GM21526 (cell line): Measurements from ENCODE around the gene PRDM16.

Experiments used
- ATAC-seq: cut with Tn5 transposase; IDR thresholded peaks from one replicate; pipeline ENCODE4 v1.9.1; 2021; ENCODE audit warnings: moderate library complexity; ENCODE audit not compliant: unreplicated experiment, low FRiP score

The PRDM16 gene

DNA sequence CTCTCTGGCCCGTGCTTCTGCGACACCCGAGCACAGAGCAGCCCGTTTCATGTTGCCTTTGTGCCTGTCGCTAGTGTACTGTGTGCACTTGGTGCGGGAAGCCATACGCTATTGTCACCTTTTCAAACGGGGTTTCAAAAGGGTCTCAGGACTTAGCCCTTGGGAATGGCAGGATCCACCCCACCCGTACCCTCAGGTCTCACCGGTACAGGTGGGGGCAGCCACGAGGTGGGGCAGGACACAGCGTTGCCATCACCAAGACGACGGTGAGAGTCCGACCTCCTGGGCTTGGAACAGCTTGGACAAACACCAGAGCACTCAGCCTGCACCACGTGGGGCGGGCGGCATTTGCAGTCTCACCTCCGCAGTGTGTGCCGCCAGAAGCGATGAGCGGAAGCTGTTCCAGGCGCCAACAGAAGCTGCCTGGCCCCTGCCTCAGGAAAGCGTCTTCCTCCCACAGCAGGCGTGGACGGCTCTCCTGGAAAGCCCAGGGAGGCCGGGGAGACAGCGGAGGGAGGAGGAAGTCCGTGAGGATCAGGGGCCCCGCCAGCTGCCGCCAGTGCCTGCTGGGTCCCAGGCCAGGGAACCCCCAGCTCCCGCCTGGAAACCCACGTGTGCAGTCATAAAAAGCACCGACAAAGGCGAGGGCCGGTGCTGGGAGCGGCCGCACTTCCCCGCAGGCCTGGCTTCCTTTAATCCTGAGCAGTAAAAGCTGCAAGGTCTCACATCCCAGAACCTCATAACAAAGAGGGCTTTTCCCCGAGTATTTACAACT lies 254.2 kb downstream of the PRDM16 start:
- no peak for ATAC-seq

DNA sequence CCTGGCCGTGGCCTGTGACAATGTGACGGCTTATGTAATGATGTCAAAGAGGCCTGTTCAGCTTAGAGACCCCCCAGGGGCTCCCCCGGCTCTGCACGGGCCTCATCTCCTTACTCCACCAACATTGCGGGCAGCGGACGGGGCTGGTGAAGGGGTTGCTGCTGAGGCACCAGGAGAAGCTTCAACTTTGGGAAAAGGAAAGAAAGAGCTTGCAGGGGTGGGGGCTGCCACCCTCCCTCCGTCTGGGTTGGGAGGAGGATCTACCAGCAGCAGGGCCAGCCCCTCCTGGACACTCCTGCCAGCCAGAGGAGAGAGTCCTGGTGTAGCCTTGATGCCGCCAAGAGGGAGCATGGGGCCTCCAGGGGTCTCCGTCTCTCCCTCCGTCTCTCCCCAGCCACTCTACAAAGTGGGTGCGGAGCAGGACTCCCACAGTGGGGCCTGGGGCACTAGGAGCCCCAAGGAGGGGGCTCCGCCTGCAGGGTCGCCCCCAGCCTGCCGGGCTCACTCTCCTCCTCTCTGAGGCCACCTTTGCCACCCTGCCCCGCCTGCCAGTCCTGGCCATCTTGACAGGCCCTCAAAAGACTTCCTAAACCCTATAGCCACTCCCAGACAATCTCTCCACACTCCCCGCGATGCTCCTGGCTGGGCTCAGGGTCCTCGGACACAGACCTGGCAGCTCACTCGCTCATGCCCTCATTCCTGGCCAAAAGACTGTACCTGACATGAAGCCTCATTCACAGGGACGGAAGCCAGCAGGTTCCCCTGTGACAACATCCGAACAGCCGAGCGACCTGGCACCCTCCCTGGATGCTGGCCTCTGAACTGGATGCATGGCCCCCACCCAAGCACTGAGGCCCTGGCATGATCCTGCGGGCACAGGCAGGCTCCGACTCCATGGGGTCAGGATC lies 255.0 kb downstream of the PRDM16 start:
- no peak for ATAC-seq

GRCh38 chr1:3324704-3325535 lies 255.9 kb downstream of the PRDM16 start:
- ATAC-seq: no peak

DNA sequence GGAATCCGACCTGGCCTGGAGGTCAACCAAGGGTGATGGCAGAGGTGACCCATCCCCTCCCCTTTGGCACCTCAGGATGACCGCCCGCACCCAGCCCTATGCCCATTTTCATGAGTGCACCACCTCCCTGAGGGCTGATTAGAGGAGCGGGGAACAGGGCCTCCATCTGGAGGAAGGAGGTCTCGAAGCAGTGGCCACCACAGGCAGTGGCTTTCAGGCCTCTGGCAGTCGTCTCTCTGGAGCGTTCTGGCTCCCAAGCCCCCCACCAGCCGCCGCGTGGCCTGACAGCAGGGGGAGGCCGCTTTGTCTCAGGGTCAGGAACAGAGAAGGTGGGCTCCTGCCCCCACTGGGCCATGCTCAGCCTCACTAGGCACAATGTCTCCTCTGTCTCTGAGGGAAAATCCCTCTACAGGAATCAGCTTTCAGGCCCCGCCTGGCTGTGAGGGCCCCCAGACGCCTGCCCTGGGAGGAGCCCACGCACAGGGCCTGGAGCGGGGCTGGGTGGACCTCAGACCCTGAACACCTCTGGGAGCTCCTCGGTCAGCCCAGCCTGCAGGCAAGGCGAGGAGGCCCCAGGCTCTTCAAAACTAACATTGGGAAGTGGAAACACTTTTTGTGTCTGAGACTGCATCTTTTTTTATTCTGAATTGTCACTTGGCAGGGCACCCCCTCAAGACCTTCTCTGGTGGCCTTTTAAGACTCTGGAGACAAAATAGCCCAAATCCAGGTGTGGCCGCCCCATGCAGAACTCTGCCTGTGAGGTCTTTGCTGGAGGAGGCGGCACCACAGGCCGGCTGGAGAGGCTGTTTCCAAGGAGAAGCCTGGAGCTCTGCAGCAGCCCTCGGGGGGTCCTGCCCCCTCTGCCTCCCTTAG lies 257.7 kb downstream of the PRDM16 start:
- no peak for ATAC-seq

- no peak for ATAC-seq
Measured at GRCh38 chr1:3327389-3327702, 258.3 kb downstream of the PRDM16 start.

GRCh38 chr1:3327936-3328590 lies 259.1 kb downstream of the PRDM16 start:
- no peak for ATAC-seq

DNA sequence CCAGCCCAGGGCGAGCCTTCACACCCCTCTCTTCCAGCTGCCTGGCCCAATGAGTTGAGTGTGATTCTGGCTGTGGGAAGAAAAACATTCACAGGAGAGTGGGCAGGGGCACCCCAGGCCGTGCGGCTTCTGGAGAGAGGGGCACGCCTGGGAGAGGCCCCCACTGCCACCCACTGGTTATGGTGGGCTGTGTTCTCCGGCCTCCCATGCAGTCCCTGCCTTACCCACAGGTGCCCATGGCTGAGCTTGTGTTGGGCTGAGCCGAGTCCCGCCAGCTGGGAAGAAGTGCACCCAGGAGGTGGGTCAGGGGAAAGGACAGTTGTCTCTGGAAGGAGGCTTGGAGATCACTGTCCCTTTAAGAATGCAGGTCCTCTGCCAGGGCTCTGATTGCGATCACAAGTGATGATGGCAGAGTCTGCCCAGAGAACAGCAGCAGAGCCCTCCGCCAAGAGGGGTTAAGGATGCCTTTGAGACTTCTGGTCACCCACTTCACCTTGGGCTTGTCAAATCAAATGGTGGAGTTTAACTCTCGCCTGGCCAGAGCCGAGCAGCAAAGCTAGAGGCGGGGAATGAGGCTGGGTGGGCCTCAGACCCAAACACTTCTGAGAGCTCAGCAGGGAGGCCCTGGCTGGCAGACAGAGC lies 260.8 kb downstream of the PRDM16 start:
- ATAC-seq: no peak

GRCh38 chr1:3330771-3331245 lies 261.8 kb downstream of the PRDM16 start:
- no peak for ATAC-seq

DNA sequence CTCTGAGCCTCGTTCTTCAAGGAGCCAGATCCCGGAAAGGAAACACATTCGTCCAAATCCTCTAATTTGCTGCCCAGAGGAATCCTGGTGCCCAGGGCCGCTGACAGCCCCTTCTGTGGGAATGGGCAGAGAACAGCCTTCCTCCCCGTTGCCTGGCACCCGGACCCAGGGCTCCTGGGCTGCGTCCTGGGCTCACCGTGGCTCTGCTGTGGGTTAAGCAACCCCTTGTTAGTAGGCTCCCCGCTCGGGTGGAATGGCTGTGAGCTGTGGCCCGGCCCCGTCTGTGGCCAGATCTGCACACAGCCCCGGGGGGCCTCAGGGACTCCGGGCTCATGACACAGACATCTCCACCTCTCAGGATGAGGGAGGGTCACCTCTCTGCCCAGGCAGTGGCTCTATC lies 262.6 kb downstream of the PRDM16 start:
- ATAC-seq: no peak

GRCh38 chr1:3332043-3332442 lies 263.0 kb downstream of the PRDM16 start:
- no peak for ATAC-seq

GRCh38 chr1:3332662-3333061 lies 263.7 kb downstream of the PRDM16 start:
- no peak for ATAC-seq

DNA sequence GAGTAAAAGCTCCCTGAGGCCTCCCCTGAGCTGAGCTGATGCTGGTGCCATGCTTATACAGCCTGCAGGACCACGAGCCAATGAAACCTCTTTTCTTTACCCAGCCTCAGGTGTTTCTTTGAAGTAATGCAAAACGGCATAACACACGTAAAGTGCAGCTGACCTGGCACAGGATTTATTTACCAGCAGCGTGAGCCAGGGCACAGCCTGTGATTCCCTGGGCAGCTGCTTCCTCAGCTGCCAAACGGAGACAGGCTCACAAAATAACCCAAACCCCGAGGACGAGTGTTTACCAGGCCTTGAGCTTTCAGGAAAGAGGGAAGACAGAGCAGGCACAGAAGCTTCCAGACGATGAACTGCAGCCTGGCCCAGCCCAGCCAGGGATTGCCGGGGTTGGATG lies 264.9 kb downstream of the PRDM16 start:
- no peak for ATAC-seq

GRCh38 chr1:3334366-3334765 lies 265.4 kb downstream of the PRDM16 start:
- no peak for ATAC-seq

- no peak for ATAC-seq
Measured at GRCh38 chr1:3335754-3336640, 267.0 kb downstream of the PRDM16 start.

DNA sequence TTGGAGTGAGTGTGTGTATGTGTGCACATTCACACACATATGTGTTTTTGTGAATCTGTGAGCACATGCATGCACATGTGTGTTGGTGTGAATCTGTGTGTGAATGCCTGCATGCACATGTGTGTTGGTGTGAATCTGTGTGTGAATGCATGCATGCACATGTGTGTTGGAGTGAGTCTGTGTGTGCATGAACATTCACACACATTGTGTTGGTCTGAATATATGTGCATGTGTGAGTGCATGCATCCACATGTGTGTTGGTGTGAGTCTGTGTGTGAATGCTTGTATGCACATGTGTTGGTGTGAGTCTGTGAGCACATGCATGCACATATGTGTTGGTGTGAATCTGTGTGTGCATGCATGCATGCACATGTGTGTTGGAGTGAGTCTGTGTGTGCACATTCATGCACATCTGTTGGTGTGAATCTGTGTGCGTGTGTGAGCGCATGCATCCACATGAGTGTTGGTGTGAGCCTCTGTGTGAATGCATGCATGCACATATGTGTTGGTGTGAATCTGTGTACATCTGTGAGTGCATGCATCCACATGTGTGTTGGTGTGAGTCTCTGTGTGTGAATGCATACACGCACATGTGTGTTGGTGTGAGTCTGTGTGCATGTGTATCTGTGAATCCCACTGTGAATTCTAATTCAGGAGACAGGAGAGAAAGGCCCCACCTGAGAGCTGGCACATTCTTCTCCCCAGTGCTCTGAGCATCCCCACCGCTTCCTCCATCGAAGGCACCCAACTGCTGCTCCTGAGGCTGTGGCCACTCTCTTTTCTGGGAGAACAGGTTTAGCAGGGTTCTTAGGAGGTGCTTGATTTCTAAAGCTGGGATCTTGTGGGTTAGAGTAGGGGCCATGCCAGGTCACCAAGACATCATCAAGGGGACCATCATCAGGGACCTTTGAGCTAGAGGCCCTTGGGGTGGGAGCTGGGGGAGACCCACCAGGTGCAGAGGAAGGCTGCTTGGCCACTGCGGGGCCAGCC lies 267.9 kb downstream of the PRDM16 start:
- no peak for ATAC-seq

DNA sequence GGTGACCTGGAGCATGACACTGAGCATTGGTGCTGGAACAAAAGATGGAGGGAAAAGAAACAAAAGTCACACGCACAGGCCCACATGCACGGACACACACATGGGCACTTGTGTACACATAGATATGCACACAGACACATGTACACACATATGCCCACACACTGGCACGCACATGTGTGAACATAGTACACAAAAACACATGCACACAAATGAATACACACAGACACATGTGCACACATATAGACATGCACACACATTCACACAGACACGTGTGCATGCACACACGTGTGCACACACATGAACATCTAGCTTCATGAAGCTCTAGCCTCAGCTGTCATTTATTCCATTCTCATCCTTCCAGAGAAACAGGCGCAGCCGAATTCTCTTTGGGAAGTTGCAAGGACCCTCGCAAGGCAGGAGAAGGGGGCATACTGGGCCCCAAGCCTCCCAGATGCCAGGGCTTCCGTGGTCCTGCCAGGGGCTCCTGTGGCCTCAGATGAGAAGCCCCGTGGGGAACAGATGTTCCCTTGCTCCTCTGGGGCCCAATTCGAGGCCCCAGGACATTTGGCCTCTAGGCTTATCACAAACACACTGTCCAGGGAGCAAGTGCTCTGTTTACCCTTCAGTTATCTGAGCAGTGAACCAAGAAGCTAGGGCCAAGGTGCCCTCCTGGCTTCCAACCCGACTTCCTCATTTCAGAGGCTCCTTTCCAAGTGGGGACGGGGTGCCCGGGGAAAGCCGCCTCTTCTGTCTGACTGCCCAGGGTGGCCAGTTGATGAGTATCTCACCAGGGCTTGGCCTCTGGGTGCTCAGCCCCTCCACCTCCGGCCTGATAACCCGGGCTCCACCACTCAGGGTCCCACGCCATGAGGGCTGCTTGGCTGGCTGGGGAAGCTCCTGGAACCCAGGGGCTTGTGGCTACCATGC lies 269.1 kb downstream of the PRDM16 start:
- no peak for ATAC-seq
